Thymus (tissue), 11 donors: Measurements from ENCODE around the gene IGSF5. TPM values are rescaled to one million over a fixed set of nuclear protein-coding genes. Genes with fewer than 3 reads are reported as not detected.

Experiments
- DNase-seq, 9 donors: peaks; one replicate each; pipeline ENCODE4 v3.0.0-alpha.2; 2013; ENCODE audit warnings: low spot score in 9 of 9, low read depth in 6 of 9, missing footprints in 1 of 9
- H3K27ac ChIP-seq, 2 donors: one replicate each; pipeline ENCODE4 v1.5.1; 2013; ENCODE audit warnings: control low read depth in 1 of 2, low read depth in 1 of 2, low read length in 1 of 2, mild to moderate bottlenecking in 1 of 2, moderate library complexity in 1 of 2
- H3K27me3 ChIP-seq, 2 donors: one replicate each; pipeline ENCODE4 v1.5.1; 2013; ENCODE audit warnings: low read length in 1 of 2; ENCODE audit not compliant: control insufficient read depth in 2 of 2, insufficient read depth in 1 of 2
- H3K36me3 ChIP-seq, 2 donors: one replicate each; pipeline ENCODE4 v1.5.1; 2013; ENCODE audit warnings: low read length in 1 of 2, mild to moderate bottlenecking in 1 of 2, moderate library complexity in 1 of 2; ENCODE audit not compliant: control insufficient read depth in 2 of 2, insufficient read depth in 2 of 2
- H3K4me1 ChIP-seq, 2 donors: one replicate each; pipeline ENCODE4 v1.5.1; 2013; ENCODE audit warnings: low read length in 2 of 2; ENCODE audit not compliant: control insufficient read depth in 2 of 2, insufficient read depth in 2 of 2
- H3K4me3 ChIP-seq, 2 donors: one replicate each; pipeline ENCODE4 v1.5.1; 2013; ENCODE audit warnings: low read length in 2 of 2, control low read depth in 1 of 2, mild to moderate bottlenecking in 1 of 2
- H3K9me3 ChIP-seq, 2 donors: one replicate each; pipeline ENCODE4 v1.5.1; 2013; ENCODE audit warnings: low read length in 1 of 2, mild to moderate bottlenecking in 1 of 2; ENCODE audit not compliant: control insufficient read depth in 2 of 2, insufficient read depth in 1 of 2
- WGBS: extraction: QIAGEN DNeasy Blood & Tissue Kit; methylation state at CpG from one replicate; pipeline ENCODE4 v1.1.7; 2013; 5-methylcytosine and 5-hydroxymethylcytosine counted together
- polyA plus RNA-seq: library from polyadenylated mRNA; stranded (reverse); fragments of 200-250 nt; gene quantifications from one replicate; pipeline ENCODE4 v1.2.3, GENCODE V29; 2013
- total RNA-seq: library from RNA; stranded (reverse); fragments of 120-200 nt; gene quantifications from one replicate; pipeline ENCODE4 v1.2.4, GENCODE V29; 2013
- donor health status: healthy.

The IGSF5 gene
- total and polyA plus RNA-seq, 2 donors = 0.50 to 0.66 TPM

GRCh38 chr21:39849014-39849655, 104.2 kb downstream of the IGSF5 start:
- Histone ChIP-seq H3K27me3 (no peaks in the 10 kb centered on the region), H3K4me1 (no peaks in the 10 kb centered on the region), H3K27ac (no peak overlapping the region), H3K9me3 (no peaks in the 10 kb centered on the region), H3K36me3 (no peaks in the 10 kb centered on the region), H3K4me3 (no peak overlapping the region)
- 89% methylated on average over 10 of the region's 10 CpGs for WGBS
- no peak for DNase-seq

- no peaks in the 10 kb centered on the region for H3K4me1 ChIP-seq
- H3K9me3 ChIP-seq = no peaks in the 10 kb centered on the region
- DNase-seq = no peak
- no peak overlapping the region for H3K4me3 ChIP-seq
- 73% methylated on average over 2 of the region's 2 CpGs for WGBS
- H3K27ac ChIP-seq = no peak overlapping the region
- no peaks in the 10 kb centered on the region for H3K27me3 ChIP-seq
- no peaks in the 10 kb centered on the region for H3K36me3 ChIP-seq
These were observed 105.3 kb downstream of the IGSF5 start for GRCh38 chr21:39850333-39850732.

GRCh38 chr21:39851002-39851618, 106.1 kb downstream of the IGSF5 start:
- Histone ChIP-seq H3K36me3 (no peaks in the 10 kb centered on the region), H3K9me3 (no peaks in the 10 kb centered on the region), H3K27me3 (no peaks in the 10 kb centered on the region), H3K4me3 (no peak overlapping the region), H3K4me1 (no peaks in the 10 kb centered on the region), H3K27ac (no peak overlapping the region)
- 89% methylated on average over 7 of the region's 7 CpGs for WGBS
- no peak for DNase-seq

Other genes with a start within 250 kb of the IGSF5 start
- gene B3GALT5, start 132.2 kb upstream of the IGSF5 start, total RNA-seq = 1.4 TPM
- 0.80 TPM for gene B3GALT5, start 132.2 kb upstream of the IGSF5 start, polyA plus RNA-seq
- 2.1 TPM for gene PCP4, start 122.3 kb downstream of the IGSF5 start, total RNA-seq
- gene PCP4, start 122.3 kb downstream of the IGSF5 start, polyA plus RNA-seq = 13.1 TPM